ENCODE results near the gene CEP68. TPM values are rescaled to one million over a fixed set of nuclear protein-coding genes. Genes with fewer than 3 reads are reported as not detected.
"Not testable (repeated sequence)": the region's sequence is repeated elsewhere in the genome, so short reads cannot be mapped to it uniquely, and the experiment has no call there.

The CEP68 gene
- polyA plus RNA-seq, 4 donors: 25.2 to 28.5 (median 28.3) TPM

GRCh38 chr2:65030476-65031332 lies 25.5 kb upstream of the CEP68 start:
- no peak for DNase-seq (ENCODE audit: low read depth in 4 of 4, low spot score in 3 of 4)

DNA sequence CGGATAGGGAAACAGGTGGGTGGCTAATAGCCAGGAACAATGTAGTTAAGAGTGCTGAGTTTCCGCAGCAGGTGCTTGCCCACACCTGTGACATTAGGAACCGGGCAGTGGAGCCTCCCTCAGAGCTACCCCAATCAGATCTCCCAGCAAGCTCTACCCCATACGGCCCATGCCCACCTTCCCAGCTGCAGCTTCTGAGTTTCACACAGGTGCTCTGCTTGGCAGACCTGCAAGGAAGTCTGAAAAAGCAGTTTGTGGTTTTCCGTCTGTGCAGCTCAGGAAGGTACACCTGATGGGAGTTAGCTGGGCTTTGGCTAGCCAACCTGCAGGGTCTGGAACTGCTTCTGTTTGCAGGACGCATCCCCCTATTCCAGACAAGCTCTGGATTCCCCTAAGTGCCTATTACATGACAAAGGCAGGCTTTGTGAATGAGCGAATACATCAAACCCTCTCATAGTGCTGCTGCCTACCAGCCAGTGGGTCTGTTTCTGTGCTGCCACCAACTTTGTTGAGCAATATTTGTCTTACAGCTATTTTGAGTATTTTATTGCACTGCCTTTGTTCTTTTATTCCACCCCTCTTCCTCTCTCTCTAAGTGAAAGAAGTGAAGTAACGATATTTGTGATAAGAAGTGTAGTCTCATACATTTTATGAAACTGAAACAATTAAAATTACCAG lies 24.7 kb upstream of the CEP68 start:
- no peak for DNase-seq (ENCODE audit: low read depth in 4 of 4, low spot score in 3 of 4)

DNA sequence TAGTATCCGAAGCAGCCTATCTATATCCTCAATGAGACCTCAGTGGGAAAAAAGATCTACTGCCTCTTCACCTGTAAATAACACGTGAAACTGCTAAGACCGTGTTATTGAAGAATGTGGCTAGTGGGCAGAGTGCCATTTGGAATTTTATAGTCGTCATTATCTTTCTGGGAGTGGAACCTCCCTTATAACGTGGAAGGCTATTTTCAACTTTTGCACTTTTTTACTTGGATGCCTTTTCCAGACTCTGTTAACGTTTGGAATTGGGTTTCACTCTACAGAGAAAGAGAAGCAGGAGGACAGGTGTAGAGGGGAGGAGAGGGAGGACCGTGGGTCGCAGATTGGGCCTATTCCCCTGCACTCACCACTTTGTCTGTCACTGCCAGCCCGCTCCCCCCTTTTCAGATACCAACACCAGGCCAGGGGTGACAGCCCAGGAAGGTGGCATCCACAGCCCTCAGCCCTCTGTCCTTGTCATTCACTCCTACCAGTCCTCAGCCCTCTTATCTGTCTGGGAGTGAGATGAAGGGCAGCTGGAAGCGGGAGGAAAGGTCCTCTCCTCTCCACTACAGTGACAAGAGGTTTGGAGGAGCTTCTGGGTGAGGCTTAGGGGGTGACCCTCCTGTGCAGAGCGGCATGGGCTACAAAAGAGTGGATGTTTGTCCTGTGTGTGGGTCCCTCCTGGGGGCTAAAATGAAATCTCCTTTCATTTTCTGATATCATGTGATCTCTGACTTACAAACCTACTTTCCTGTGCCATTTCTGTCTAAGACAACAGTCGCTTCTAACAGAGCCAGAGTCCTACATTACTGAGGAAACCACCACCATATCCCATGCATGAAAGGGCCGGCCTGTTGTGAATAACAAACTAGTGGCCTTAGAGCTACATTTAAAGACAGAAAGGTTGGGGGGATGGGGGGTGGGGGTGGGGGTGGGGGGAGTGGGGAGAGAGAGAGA lies 23.9 kb upstream of the CEP68 start:
- DNase-seq (ENCODE audit: low read depth in 4 of 4, low spot score in 3 of 4): no peak

- no peak for DNase-seq (ENCODE audit: low read depth in 4 of 4, low spot score in 3 of 4)
Observed at GRCh38 chr2:65033178-65033577, 23.0 kb upstream of the CEP68 start.

DNA sequence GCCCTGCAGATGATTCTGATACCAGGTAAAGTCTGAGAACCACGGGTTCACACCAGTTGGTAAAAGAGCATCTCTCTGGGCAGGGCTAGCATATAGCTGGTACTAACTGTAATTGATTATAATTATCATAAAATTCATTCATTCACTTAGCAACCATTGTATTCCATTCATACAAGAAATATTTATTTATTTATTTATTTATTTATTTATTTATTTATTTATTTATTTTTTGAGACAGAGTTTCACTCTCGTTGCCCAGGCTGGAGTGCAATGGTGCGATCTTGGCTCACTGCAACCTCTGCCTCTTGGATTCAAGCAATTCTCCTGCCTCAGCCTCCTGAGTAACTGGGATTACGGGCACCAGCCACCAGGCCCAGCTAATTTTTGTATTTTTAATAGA lies 22.5 kb upstream of the CEP68 start:
- not testable (repeated sequence) for DNase-seq (ENCODE audit: low read depth in 4 of 4, low spot score in 3 of 4)

DNA sequence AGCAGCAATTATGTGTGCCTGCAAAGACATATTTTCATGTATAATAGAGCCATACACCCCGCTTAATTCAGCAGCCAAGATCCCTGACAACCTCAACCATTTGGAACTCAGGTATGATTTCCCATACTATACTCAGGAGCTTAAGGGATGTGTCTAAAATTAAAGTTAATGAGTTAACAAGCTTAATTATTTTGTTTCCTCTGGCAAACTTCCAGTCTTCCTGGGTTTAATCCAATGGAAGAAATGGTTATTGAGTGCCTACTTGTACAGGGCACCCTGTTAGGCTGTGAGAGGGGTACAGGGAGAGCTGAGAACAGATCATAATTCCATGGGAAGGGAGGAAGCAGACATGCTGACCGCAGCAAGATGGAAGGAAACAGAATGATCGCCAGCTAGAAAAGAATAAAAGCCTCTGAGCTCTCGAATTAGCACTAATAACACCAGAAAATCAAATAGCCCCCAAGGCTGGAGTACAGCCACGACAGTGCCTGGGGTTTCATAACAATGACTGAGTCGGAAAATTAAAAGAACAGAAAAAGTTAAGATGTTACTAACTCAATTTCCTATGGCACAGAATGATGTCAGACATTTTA lies 20.8 kb upstream of the CEP68 start:
- no peak for DNase-seq (ENCODE audit: low read depth in 4 of 4, low spot score in 3 of 4)

GRCh38 chr2:65037178-65037577 lies 19.0 kb upstream of the CEP68 start:
- DNase-seq (ENCODE audit: low read depth in 4 of 4, low spot score in 3 of 4): no peak

GRCh38 chr2:65039640-65040039 lies 16.6 kb upstream of the CEP68 start:
- no peak for DNase-seq (ENCODE audit: low read depth in 4 of 4, low spot score in 3 of 4)

DNA sequence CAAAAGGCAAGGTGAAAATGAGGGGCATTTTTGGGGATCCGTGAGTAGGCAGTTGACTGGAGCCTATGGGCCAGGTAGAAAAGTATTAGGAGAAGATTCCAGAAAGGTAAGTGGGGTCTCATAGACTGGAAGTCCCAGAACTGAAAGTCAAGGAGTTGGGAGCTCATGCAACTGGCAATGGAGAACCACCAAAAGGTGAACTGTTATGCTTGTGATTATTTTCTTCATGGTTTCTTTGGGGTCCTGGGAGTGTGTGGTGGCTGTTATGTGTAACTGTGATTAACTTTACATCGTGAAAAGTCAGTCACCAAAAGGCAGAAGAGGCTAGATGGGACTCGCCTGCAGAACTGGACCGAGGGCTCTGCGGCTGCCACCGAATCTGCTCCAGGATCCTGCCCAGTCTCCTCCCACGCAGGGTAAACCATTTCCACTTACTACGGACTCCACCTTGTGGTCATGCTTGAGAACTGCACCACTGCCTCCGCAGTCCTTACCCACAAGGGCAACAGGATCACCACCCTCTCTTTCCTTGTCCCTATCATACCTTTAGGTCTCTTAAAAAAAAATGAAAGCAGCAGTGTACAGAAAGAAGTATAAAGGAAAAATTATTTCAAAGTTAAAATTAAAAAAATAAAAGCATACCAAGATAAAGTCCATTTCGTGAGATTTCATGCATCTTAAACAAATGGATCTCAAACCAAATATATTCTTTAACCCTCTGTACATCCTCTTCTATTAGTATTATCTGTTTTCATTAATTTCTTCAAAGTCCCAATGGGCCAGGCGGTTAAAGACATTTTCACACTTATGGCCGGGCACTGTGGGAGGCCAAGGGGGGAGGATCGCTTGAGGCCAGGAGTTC lies 15.6 kb upstream of the CEP68 start:
- DNase-seq (ENCODE audit: low read depth in 4 of 4, low spot score in 3 of 4): peak in 2 of 4 donors; percentile 51 to 65

DNA sequence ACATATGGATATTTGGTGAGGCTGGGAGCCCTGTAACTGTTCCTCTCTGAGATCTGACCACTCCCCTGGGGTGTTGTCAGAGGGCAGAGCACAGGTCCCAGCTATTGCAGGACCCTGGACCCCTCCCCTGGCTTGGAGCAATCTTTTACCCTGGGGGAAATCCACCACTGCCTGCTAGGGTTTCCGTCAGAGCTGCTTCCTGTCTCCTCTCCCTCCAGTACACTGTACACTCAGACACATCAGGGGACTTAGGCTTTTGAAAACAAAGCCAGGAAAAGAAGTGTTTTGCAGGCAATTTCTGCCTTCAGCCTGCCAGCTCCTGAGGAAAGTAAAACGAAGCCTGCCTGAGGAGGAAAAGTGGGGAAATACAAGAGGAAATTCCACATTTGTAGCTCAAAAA lies 13.2 kb upstream of the CEP68 start:
- no peak for DNase-seq (ENCODE audit: low read depth in 4 of 4, low spot score in 3 of 4)

DNA sequence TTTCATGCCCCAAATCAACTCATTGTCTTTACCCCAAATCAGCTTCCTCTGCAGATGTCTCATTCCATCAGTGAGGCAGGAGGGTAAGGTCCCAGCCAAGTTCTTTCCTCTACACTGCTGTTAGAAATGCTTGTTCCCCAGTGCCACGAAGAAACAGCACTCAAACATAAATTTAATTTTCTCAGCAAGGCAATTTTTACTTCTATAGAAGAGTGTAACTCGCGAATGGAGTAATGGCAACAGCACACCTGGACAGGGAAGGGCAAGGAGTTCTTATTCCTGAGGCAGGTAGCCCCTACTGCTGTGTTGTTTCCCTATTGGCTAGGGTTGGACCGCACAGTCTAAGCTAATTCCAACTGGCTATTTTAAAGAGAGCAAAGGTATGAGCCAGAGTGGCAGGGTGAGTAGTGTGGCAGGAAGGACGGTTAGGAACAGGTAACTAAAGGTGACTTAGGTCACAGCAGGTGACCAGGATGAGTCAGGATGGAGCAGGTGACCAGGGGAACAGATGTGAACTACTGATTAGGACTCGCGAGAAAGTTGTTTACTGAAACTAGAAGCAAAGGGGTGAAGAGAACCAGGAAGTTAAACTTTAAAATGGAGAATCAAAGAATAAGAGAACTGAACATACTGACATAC lies 12.0 kb upstream of the CEP68 start:
- DNase-seq (ENCODE audit: low read depth in 4 of 4, low spot score in 3 of 4): no peak

DNA sequence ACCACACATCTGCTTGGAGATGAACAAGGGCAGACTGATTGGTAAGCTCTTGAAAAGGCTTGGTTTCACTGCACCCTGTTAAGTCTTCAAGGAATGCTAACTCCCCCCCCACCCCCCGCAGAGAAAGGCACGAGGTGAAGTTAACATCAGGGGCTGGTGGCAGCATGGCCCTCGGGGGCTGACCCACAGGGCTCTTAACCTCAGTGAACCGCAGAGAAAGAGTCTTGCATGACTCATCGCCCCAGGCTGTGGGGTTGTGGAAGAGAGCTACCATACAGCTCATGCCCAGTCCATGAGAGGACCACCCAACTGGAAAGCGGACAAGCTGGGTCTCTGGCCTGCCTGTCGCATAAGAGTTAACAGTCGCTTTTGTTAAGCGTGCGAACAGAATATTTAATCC lies 10.6 kb upstream of the CEP68 start:
- no peak for DNase-seq (ENCODE audit: low read depth in 4 of 4, low spot score in 3 of 4)

GRCh38 chr2:65046633-65047407 lies 9.4 kb upstream of the CEP68 start:
- DNase-seq (ENCODE audit: low read depth in 4 of 4, low spot score in 3 of 4): no peak

GRCh38 chr2:65049010-65049639 lies 7.1 kb upstream of the CEP68 start:
- DNase-seq (ENCODE audit: low read depth in 4 of 4, low spot score in 3 of 4): no peak

DNA sequence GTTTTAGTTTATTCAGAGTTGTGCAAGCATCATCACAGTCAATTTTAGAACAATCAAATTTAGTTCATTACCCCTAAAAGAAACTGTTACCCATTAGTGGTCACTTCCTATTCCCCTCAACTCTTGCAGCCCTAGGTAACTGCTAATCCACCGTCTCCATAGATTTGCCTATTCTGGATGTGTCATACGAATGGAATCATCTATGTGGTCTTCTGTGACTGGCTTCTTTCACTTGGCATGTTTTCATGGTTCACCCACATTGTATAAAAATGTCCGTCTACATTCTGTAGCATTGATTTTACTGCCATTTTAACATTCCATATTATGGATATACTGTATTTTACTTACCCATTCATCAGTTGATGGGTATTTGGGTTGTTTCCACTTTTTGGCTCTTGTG lies 5.3 kb upstream of the CEP68 start:
- no peak for DNase-seq (ENCODE audit: low read depth in 4 of 4, low spot score in 3 of 4)

DNA sequence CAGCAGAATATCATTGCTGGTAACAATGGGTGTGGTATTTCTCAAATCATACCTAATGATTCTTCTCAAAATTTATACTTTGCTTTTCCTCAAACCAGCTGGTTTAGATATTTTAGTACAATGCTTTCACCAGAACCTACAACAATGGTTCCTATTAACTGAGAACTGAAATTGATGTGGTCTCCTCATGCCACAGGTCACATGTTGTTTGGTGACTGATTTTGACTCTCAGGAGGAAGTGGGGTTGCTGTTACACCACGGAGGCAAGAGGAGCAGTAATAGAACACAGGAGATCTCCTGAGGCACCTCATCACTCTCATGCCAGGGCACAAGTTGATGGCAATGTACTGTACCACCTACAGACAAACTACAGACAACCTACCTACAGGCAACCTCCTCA lies 3.0 kb upstream of the CEP68 start:
- no peak for DNase-seq (ENCODE audit: low read depth in 4 of 4, low spot score in 3 of 4)

GRCh38 chr2:65054749-65055421 lies 1.3 kb upstream of the CEP68 start:
- no peak for DNase-seq (ENCODE audit: low read depth in 4 of 4, low spot score in 3 of 4)

Measured in left renal pelvis (tissue), 4 donors.